GM21423 (cell line): Measurements from ENCODE around the gene RNH1.
A peak's percentile ranks its signal among the peaks of the same experiment; 100 is the strongest.

Experiments used
- ATAC-seq: cut with Tn5 transposase; IDR thresholded peaks from one replicate; pipeline ENCODE4 v1.9.1; 2021; ENCODE audit warnings: mild to moderate bottlenecking, moderate library complexity; ENCODE audit not compliant: unreplicated experiment

RNH1 gene

DNA sequence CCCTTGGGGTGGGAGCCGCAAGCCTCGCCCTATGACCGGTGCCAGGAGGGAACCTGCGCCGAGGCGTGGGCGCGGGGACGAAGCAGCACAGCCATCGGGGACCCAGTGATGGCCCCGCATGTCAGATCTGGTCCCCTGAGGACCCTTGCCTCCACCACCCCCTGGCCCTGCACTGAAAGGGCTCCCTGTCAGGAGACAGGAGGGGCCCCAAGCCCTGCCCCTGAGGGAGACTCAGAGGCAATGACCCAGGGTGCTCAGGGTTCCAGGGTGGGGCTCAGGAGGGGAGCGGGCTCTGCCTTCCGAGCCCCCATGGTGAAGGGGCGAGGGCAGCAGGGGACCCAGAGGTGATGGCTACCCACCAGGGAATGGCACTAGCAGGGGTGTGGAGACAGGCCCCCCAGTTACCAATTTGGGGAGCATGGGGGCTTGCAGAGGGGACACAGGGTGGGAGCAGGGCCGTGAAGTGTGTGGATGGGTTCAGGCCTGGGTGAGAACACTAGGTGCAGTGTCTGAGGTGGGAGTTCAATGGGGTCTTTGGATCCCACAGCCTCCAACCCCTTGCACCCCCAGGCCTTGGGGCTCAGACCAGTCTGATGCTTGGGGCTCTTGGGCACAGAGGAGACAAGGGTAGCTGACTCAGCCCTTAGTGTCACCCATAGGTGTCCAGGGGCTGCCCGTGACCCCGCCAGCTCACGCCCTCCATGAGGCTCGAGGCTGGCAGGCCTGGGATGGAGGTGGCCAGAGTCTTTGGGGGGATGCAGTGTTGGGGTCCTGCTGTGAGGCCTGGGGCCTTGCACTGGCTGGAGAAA is 30.8 kb upstream of the RNH1 start:
- ATAC-seq, result no peak

DNA sequence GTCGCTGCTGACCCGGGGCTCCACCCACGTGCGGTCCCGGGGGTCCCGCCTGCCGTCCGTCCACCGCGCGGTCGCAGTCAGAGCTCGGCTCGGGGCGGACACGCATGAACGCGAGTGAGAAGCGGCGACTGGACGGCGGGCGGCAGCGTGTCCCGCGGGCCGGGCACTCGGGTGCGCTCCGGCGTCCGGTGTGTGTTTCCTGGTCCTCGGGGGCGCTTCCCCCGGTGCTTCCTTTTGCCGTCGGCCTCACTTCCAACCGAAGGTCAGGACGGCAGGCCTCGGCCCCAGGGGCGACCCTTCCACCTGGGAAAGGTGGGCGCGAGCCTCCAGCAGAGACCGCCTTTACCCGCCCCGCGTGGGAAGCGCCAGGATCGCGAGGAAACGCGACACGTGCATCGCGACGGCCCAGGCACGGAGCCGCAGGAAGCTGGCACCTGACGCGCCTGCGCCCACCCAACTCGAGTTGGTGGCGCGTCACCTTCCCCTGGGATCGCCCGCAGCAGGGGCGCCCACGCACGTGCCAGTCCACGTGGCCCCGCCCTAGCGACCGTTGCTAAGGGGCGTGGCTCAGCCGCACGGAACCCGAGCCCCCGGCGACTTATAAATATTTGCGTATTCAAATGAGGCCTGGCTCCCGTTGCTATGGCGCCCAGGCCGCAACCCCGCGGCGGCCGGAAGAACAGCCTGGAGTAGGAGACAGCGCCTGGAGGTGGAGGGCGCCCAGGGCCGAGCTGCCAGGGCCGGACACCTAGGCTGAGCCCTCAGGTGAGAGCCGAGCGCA is 30.0 kb upstream of the RNH1 start, which contains the start of gene LRRC56:
LRRC56 (plus strand) TSS at position 687 of the 781 bp plus-strand sequence. CDS start 3,158 bp downstream, outside the sequence.
- peak; percentile 50 for ATAC-seq

GRCh38 chr11:535519-536454 is 28.7 kb upstream of the RNH1 start, which contains the start of gene HRAS:
Gene HRAS (minus strand): TSS chr11:535576.
- ATAC-seq, result peak; percentile 61

DNA sequence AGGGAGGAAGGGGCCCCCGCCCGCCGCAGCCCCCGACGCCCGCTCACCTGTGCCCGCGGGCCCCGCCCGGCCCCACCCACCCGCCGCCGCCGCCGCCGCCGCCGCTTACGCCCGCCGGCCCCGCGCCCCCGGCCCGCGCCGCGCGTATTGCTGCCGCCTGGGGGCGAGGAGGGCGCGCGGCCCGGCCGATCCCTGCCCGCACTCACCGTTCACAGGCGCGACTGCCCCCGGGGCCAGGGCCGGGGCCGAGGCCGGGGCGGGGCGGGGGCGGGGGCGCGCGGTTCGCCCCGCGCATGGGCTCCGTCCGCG is 28.1 kb upstream of the RNH1 start:
- no peak for ATAC-seq

DNA sequence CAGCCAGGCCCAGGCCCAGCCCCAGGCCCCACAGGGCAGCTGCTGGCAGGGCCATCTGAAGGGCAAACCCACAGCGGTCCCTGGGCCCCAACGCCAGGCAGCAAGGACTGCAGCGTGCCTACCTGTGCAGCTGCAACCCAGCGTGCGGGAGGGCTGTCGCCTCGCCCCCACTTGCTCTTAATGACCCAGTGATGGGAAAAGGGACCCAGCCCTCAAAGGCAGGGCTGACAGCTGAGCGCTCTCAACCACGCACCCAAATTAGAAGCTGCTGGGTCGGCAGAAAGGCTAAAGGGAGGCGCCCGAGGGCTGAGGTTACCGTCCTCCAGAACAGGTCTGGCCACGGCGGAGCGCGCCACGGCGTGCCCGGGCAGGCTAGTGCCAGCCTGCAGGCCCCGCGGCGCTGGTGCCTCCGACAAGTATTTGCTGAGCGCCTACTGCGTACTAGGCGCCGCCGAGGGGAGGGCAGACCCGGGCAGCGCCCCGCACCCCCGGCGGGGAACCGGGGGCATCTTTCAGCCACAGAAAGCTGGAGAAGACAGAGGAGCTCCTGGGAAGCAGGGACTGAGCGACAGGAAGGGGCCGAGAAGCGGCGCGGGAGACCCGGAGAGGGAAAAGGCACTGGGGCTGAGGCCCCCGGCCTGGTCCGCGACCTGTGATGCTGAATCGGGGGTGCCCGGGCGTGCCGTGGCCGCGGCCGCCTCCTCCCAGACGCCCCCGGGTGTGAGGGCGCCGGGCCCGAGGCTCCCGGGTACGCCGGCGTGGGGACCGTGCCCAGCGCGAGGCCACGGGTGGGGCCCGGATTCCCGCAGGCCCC is 27.6 kb upstream of the RNH1 start:
- no peak for ATAC-seq

- ATAC-seq, result no peak
These were observed 26.7 kb upstream of the RNH1 start for GRCh38 chr11:533586-534395.

DNA sequence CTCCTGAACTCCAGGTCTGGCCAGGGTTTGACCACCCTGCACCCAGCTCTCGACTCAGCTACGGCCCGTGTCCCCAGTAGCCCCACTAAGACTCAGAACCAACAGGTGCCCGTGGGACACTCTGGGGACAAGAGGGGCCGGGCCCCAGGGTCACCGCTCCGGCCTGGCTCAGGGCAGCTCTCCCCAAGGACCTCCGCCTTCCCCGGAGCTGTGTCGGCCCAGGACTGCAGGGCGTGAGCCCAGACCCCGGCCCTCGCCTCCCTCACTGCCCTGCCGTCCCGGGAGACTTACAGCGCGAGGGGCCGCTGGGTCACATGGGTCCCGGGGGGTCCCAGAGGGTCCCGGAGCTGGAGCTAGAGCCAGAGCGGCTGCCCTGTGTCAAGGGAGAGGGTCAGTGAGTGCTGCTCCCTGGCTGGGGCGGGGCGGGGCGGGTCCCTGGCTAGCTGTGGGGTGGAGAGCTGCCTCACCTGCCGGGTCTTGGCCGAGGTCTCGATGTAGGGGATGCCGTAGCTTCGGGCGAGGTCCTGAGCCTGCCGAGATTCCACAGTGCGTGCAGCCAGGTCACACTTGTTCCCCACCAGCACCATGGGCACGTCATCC is 26.0 kb upstream of the RNH1 start:
- ATAC-seq, result no peak

DNA sequence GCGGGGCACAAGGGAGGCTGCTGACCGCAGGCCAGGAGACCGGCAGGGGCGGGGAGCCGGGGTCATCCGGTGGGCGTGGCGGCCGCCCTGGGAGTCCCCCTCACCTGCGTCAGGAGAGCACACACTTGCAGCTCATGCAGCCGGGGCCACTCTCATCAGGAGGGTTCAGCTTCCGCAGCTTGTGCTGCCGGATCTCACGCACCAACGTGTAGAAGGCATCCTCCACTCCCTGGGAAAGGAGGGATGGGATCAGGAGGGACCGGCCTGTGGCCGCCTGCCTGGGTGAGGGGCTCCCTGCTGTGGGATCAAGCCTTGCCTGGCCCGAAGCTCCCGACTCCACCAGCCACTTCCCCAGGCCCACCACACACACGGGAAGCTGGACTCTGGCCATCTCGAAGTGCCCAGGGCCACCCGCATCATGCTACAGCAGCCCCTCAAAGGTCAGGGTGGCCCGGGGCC is 25.5 kb upstream of the RNH1 start:
- no peak for ATAC-seq

- ATAC-seq, result no peak
These were observed 25.0 kb upstream of the RNH1 start for GRCh38 chr11:531919-532526.

DNA sequence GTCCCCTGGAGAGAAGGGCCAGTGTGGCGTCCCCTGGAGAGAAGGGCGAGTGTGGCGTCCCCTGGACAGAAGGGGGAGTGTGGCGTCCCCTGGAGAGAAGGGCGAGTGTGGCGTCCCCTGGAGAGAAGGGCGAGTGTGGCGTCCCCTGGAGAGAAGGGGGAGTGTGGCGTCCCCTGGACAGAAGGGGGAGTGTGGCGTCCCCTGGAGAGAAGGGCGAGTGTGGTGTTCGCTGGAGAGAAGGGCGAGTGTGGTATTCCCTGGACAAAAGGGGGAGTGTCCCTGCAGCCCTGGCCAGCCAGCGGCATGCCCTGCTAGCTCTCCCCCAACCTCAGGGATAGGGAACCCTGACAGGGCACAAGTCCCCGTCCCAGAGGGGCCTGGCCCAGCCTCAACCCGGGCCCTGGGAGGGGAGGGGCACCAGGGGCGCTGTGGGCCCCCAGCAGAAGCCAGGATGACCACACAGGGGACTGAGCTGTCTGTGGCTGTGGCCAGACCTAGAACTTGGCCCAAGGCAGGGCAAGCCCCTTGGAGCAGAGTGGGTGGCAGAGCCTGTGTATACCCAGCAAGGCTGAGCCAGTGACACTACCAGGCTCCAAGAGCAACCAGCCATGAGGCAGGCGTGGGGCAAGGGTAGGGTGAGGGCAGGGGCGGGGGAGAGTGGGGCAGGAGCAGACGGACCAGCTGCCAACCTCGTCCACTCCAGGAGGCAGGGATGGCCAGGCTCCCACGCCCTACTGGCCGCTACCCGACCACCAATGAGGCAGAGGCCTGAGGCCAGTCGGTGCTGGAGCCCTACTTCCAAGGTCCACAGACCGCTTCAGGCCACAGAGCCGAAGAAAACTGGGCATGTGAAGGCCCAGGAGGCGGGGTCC is 24.2 kb upstream of the RNH1 start:
- no peak for ATAC-seq

- ATAC-seq, result no peak
These were observed 22.8 kb upstream of the RNH1 start for GRCh38 chr11:529728-530411.

GRCh38 chr11:528815-529727 is 22.0 kb upstream of the RNH1 start:
- ATAC-seq, result no peak

DNA sequence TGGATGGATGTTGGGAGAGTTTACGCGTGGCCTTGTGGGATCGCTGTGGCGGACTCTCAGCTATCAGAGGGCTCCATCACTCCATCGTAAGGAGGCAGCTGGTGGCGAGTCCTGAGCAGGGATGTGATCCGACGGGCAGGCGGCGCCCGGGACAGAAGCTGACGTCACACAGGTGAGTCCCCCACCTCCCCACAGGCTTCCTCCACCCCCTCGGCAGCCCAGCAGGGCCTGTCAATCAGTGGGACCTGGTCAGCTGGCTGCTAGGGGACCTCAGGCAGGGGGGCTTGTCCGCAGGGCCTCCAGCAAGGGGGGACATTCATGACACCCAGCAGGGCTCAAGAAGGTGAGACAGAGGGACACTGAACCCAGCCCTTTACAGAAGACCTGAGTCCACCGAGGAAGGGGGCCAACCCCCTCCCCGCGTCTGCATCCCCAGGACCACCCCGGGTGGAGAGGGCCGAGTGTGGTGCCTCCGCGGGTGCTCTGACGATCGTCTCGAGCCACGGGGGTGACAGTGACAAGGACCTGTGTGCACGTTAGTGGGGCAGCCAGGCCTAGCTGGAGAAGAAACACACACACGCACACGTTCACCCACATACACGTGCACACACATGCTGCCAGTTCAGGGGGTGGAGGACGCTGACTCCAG is 21.2 kb upstream of the RNH1 start:
- ATAC-seq, result no peak

DNA sequence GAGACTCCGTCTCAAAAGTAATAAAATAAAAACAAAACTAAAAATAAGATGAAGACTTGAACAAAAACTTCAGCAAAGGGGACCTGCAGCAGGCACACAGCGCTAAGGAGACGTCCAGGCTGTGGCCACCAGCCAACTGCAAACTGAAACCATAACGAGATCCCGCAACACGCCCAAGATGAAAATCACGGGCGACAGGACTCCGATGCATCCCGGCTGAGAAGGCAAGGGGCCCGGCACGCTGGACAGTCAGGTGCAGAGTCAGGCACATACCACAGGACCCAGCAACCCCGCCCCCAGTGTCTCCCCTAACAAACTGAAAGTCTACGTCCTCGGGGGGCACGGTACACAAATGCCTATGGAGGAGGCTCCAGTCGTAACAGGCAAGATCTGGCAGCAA is 19.1 kb upstream of the RNH1 start:
- ATAC-seq, result no peak

- no peak for ATAC-seq
These were observed 14.2 kb upstream of the RNH1 start for GRCh38 chr11:521177-521688.
